WTC11 (cell line): ENCODE measurements around the gene ZNF22. TPM values are rescaled to one million over a fixed set of nuclear protein-coding genes. Genes with fewer than 3 reads are reported as not detected.

Experiments
- ATAC-seq: fragments of 200-7000 bp; cut with Tn5 transposase; 2 replicates; pipeline ENCODE4 v1.10.0; 2021; ENCODE audit warnings: mild to moderate bottlenecking, moderate library complexity
- CTCF ChIA-PET: fragments of 300-600 bp; sonication (Branson Sonifier 250); formaldehyde crosslinking; loops from one replicate; lab custom pipeline; 2021; ENCODE audit warnings: antibody characterized with exemption; lab: Charles Lee
- POLR2A ChIA-PET: fragments of 350-600 bp; sonication (Branson Sonifier 250); formaldehyde crosslinking; loops from one replicate; lab custom pipeline; 2021; ENCODE audit warnings: antibody characterized with exemption; lab: Charles Lee
- DNase-seq: peaks from one replicate; pipeline ENCODE4 v3.0.0; 2021; ENCODE audit warnings: low spot score
- H3K27ac Mint-ChIP-seq: 2 replicates; pipeline ENCODE4 v1.8.0; 2021; ENCODE audit warnings: mixed read lengths
- H3K27me3 Mint-ChIP-seq: 2 replicates; pipeline ENCODE4 v1.8.0; 2021; ENCODE audit warnings: low read depth, mild to moderate bottlenecking, moderate library complexity, mixed read lengths
- H3K36me3 Mint-ChIP-seq: 2 replicates; pipeline ENCODE4 v1.8.0; 2021; ENCODE audit warnings: mixed read lengths
- H3K4me1 Mint-ChIP-seq: 2 replicates; pipeline ENCODE4 v1.8.0; 2022; ENCODE audit warnings: mixed read lengths
- H3K4me3 Mint-ChIP-seq: 2 replicates; pipeline ENCODE4 v1.8.0; 2021; ENCODE audit warnings: mild to moderate bottlenecking, moderate library complexity, mixed read lengths
- H3K9me3 Mint-ChIP-seq: 2 replicates; pipeline ENCODE4 v1.8.0; 2021; ENCODE audit warnings: mixed read lengths
- AFF4 ChIP-seq: sonication (generic); formaldehyde crosslinking; IDR thresholded peaks from 2 replicates; pipeline ENCODE4 v1.8.1; 2023; ENCODE audit warnings: mild to moderate bottlenecking, missing genetic modification reagents, borderline replicate concordance
- AR ChIP-seq: fragments of 250-450 bp; sonication (Bioruptor Pico); IDR thresholded peaks from 2 replicates; pipeline ENCODE4 v1.9.0; 2021; ENCODE audit warnings: mild to moderate bottlenecking
- CTCF ChIP-seq: fragments of 200-600 bp; IDR thresholded peaks from 2 replicates; pipeline ENCODE4 v1.8.0; 2022; ENCODE audit warnings: antibody characterized with exemption
- FOXP4 ChIP-seq: sonication (generic); formaldehyde crosslinking; IDR thresholded peaks from 2 replicates; pipeline ENCODE4 v1.8.0; 2022; ENCODE audit warnings: mild to moderate bottlenecking, missing genetic modification reagents
- GTF2I ChIP-seq: fragments of 250-450 bp; sonication (Bioruptor Pico); conservative IDR thresholded peaks from 2 replicates; pipeline ENCODE4 v1.4.0; 2021; ENCODE audit warnings: mild to moderate bottlenecking
- MAX ChIP-seq: sonication (generic); formaldehyde crosslinking; IDR thresholded peaks from 2 replicates; pipeline ENCODE4 v1.8.0; 2022; ENCODE audit warnings: mild to moderate bottlenecking, missing genetic modification reagents
- STAT6 ChIP-seq: sonication (generic); formaldehyde crosslinking; conservative IDR thresholded peaks from 2 replicates; pipeline ENCODE4 v1.8.1; 2023; ENCODE audit warnings: mild to moderate bottlenecking, low read depth, missing genetic modification reagents, moderate library complexity
- ZNF219 ChIP-seq: sonication (generic); formaldehyde crosslinking; IDR thresholded peaks from 2 replicates; pipeline ENCODE4 v1.8.0; 2023; ENCODE audit warnings: missing genetic modification reagents, mild to moderate bottlenecking, borderline replicate concordance
- ZNF232 ChIP-seq: sonication (generic); formaldehyde crosslinking; IDR thresholded peaks from 2 replicates; pipeline ENCODE4 v1.8.0; 2022; ENCODE audit warnings: mild to moderate bottlenecking, missing genetic modification reagents
- ZNF416 ChIP-seq: fragments of 250-450 bp; sonication (Bioruptor Pico); IDR thresholded peaks from 2 replicates; pipeline ENCODE4 v1.9.0; 2021; ENCODE audit warnings: mild to moderate bottlenecking, inconsistent platforms
- total RNA-seq: library from RNA; stranded (reverse); gene quantifications from 3 replicates; pipeline ENCODE4 v1.2.3, GENCODE V29; 2021

The ZNF22 gene
- total RNA-seq, 1 experiment from 2014 or later: 31.0 TPM

GRCh38 chr10:44971935-44972757 is 28.6 kb upstream of the ZNF22 start (continued):
- TF ChIP-seq AR: no peak
- no peak for TF ChIP-seq GTF2I (CRISPR knock-in tag)
- TF ChIP-seq AFF4 (CRISPR knock-in tag): no peak
- TF ChIP-seq, all 79 proteins: peak for 0

- ChIA-PET POLR2A (interaction anchor here (0.7 to 0.9 kb wide), 2 partner anchors 9 to 40 kb away, joined by 3 to 5 read pairs; no protein-coding TSS in a partner anchor), CTCF (interaction anchor here (0.8 to 2.6 kb wide), 6 partner anchors 9 to 110 kb away, joined by 3 to 36 read pairs (median 5); no protein-coding TSS in a partner anchor)
- Mint-ChIP-seq H3K4me3 (no peak overlapping the region), H3K4me1 (peaks cover 47% of the 10 kb centered on the region), H3K27ac (peak overlapping the region; percentile 75), H3K9me3 (no peaks in the 10 kb centered on the region), H3K36me3 (peaks cover 28% of the 10 kb centered on the region), H3K27me3 (peaks cover 10% of the 10 kb centered on the region)
- DNase-seq: no peak
- 0 out of 2 replicates have a peak, but pooled peaks have one; percentile 23 for TF ChIP-seq MAX (CRISPR knock-in tag)
- TF ChIP-seq STAT6 (CRISPR knock-in tag): no peak
- no peak for ATAC-seq
Measured at GRCh38 chr10:44972874-44973306, 27.8 kb upstream of the ZNF22 start.

GRCh38 chr10:44973323-44974081 is 27.2 kb upstream of the ZNF22 start:
- ATAC-seq: peak; percentile 17
- Mint-ChIP-seq H3K9me3 (no peaks in the 10 kb centered on the region), H3K27ac (peak overlapping the region; percentile 75), H3K27me3 (peaks cover 10% of the 10 kb centered on the region), H3K36me3 (peaks cover 28% of the 10 kb centered on the region), H3K4me1 (peaks cover 47% of the 10 kb centered on the region), H3K4me3 (peak overlapping the region; percentile 59)
- ChIA-PET CTCF (interaction anchor here (0.8 to 2.6 kb wide), 7 partner anchors 9 to 110 kb away, joined by 3 to 36 read pairs (median 5); no protein-coding TSS in a partner anchor), POLR2A (interaction anchor here (0.7 to 0.9 kb wide), 2 partner anchors 10 to 41 kb away, joined by 3 to 5 read pairs; no protein-coding TSS in a partner anchor)
- DNase-seq: peak; percentile 49
- TF ChIP-seq ZNF416 (CRISPR knock-in tag) (no peak), ZNF219 (no peak), ZNF232 (CRISPR knock-in tag) (no peak), FOXP4 (CRISPR knock-in tag) (no peak), CTCF (no peak), AFF4 (CRISPR knock-in tag) (no peak)
